ENCODE data around the gene EYS.

EYS gene

DNA sequence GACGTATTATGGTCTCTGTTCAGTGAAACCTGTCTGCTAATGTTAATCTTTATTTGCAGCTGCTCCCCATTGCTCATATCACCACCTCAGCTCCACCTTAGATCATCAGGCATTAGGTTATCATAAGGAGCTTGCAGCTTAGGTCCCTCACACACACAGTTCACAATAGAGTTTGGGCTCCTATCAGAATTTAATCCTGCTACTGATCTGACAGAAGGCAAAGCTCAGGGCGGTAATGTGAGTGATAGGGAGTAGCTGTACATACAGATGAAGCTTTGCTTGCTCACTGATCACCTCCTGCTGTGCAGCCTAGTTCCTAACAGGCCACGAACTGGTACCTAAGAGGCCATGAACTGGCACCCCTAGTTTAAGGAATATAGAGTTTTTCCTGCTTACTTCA, 989.7 kb downstream of the EYS start:
- TF ChIP-seq SIN3A (IDR thresholded peaks at IDR 0.05; ENCODE audit: borderline replicate concordance, insufficient read depth, low read length) = no peak

DNA sequence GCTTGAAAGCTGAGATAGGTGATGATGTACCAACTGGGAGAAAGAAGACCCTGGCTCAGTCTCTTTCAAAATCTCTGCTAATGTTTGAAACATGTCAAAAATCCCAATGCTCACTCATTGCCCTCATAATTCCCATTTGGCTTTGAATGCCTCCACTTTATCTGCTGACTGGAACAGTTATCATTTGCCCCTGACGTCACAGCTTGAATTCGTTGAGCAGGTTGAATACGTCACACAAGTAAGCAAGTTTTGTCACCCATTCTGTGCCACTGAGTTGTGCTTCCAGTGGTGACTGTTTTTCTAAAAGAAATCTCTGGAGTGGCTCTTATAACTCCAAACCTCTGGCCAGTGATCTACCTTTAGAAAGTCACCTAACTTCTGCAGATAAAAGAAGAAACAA, 991.4 kb downstream of the EYS start:
- TF ChIP-seq FOXP2 (optimal IDR thresholded peaks at IDR 0.05; ENCODE audit: borderline replicate concordance, extremely low read depth, extremely low read length, insufficient read depth) (no peak), POLR2AphosphoS5 (IDR thresholded peaks at IDR 0.05; ENCODE audit: low read depth, low read length) (no peak), REST (IDR thresholded peaks at IDR 0.05; ENCODE audit: insufficient read depth in 1 of 2, low read depth in 2 of 2, low read length in 2 of 2) (no peak), SIN3A (IDR thresholded peaks at IDR 0.05; ENCODE audit: borderline replicate concordance, insufficient read depth, low read length) (no peak), TAF1 (IDR thresholded peaks at IDR 0.05; ENCODE audit: borderline replicate concordance, insufficient read depth, low read length) (no peak)

GRCh38 chr6:64714073-64714472, 993.0 kb downstream of the EYS start:
- no peak for TF ChIP-seq SIN3A (IDR thresholded peaks at IDR 0.05; ENCODE audit: borderline replicate concordance, insufficient read depth, low read length)
- TF ChIP-seq REST (IDR thresholded peaks at IDR 0.05; ENCODE audit: insufficient read depth in 1 of 2, low read depth in 2 of 2, low read length in 2 of 2) = no peak
- TF ChIP-seq FOXP2 (optimal IDR thresholded peaks at IDR 0.05; ENCODE audit: borderline replicate concordance, extremely low read depth, extremely low read length, insufficient read depth) = no peak
- no peak for TF ChIP-seq TAF1 (IDR thresholded peaks at IDR 0.05; ENCODE audit: borderline replicate concordance, insufficient read depth, low read length)
- TF ChIP-seq POLR2AphosphoS5 (IDR thresholded peaks at IDR 0.05; ENCODE audit: low read depth, low read length) = no peak

DNA sequence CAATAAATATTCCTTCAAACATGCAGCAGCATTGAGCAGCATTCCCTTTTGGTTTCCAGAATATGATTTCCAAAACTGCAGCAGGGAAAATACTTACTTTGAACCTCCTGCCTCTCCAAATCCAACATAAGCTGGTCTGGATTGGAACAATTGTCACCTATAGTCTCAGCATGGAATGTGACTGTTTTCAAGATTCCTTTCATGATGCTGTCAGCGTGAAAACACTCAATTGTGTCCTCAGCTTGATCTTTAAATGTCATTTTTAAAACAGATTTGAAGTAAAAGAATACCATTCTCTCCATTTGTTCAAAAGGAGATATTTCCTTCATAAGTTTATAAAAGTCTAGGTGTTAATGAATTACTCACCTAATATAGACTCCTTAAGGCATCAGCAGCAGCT, 993.9 kb downstream of the EYS start:
- TF ChIP-seq TAF1 (IDR thresholded peaks at IDR 0.05; ENCODE audit: borderline replicate concordance, insufficient read depth, low read length) = no peak
- TF ChIP-seq POLR2AphosphoS5 (IDR thresholded peaks at IDR 0.05; ENCODE audit: low read depth, low read length) = no peak

- no peak for TF ChIP-seq FOXP2 (optimal IDR thresholded peaks at IDR 0.05; ENCODE audit: borderline replicate concordance, extremely low read depth, extremely low read length, insufficient read depth)
- no peak for TF ChIP-seq REST (IDR thresholded peaks at IDR 0.05; ENCODE audit: insufficient read depth in 1 of 2, low read depth in 2 of 2, low read length in 2 of 2)
- TF ChIP-seq SIN3A (IDR thresholded peaks at IDR 0.05; ENCODE audit: borderline replicate concordance, insufficient read depth, low read length) = no peak
- no peak for TF ChIP-seq TAF1 (IDR thresholded peaks at IDR 0.05; ENCODE audit: borderline replicate concordance, insufficient read depth, low read length)
- TF ChIP-seq POLR2AphosphoS5 (IDR thresholded peaks at IDR 0.05; ENCODE audit: low read depth, low read length) = no peak
Measured at GRCh38 chr6:64712606-64713005, 994.4 kb downstream of the EYS start.

DNA sequence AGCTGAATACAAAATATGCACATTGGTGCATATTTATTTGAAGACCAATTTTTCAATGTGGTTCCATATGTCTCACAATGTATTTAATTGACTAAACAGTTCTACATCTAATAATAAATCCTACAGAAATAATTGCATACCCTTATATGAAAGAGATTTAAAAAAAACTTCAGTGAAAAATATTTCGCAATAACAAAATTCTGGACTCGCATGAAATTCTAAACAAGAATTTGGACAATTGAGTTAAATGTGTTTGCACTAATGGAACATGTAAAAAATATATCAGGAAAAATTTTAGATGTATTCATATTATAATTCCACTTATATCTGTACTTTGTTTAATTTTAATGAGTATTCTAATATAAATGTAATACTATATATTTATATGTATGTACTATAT, 1003.1 kb downstream of the EYS start:
- no peak for TF ChIP-seq POLR2AphosphoS5 (IDR thresholded peaks at IDR 0.05; ENCODE audit: low read depth, low read length)
- TF ChIP-seq SIN3A (IDR thresholded peaks at IDR 0.05; ENCODE audit: borderline replicate concordance, insufficient read depth, low read length) = no peak
- no peak for TF ChIP-seq TAF1 (IDR thresholded peaks at IDR 0.05; ENCODE audit: borderline replicate concordance, insufficient read depth, low read length)
- TF ChIP-seq FOXP2 (optimal IDR thresholded peaks at IDR 0.05; ENCODE audit: borderline replicate concordance, extremely low read depth, extremely low read length, insufficient read depth) = no peak
- no peak for TF ChIP-seq REST (IDR thresholded peaks at IDR 0.05; ENCODE audit: insufficient read depth in 1 of 2, low read depth in 2 of 2, low read length in 2 of 2)
